ENCODE measurements around the gene MIA.

DNA sequence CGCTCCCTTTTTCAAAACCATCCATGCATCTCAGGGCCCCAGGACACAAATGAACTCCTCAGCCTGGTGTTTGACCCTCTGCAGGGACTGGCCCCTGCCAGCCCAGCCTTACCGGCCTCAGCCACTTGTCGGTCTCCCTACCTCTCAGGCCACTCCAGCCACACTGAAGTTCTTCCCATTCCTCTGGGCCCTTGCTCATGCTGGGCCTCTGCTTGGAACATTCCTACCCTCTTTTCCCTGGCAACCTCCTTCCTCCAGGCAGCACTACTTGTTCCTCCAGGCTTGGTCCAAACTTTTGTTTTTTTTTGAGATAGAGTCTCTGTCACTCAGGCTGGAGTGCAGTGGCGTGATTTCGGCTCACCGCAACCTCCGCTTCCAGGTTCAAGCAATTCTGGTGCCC is 16.0 kb downstream of the MIA start:
- TF ChIP-seq, protein P1, sequence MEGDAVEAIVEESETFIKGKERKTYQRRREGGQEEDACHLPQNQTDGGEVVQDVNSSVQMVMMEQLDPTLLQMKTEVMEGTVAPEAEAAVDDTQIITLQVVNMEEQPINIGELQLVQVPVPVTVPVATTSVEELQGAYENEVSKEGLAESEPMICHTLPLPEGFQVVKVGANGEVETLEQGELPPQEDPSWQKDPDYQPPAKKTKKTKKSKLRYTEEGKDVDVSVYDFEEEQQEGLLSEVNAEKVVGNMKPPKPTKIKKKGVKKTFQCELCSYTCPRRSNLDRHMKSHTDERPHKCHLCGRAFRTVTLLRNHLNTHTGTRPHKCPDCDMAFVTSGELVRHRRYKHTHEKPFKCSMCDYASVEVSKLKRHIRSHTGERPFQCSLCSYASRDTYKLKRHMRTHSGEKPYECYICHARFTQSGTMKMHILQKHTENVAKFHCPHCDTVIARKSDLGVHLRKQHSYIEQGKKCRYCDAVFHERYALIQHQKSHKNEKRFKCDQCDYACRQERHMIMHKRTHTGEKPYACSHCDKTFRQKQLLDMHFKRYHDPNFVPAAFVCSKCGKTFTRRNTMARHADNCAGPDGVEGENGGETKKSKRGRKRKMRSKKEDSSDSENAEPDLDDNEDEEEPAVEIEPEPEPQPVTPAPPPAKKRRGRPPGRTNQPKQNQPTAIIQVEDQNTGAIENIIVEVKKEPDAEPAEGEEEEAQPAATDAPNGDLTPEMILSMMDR (IDR thresholded peaks at IDR 0.05), result no peak
- TF ChIP-seq POLR2AphosphoS5 (IDR thresholded peaks at IDR 0.05) (no peak), POLR2A (IDR thresholded peaks at IDR 0.05) (no peak)

Data from sigmoid colon (tissue), 4 donors.